Cardiac muscle cell (in vitro differentiated cells and primary cell): ENCODE data around the gene AJAP1. TPM values are rescaled to one million over a fixed set of nuclear protein-coding genes. Genes with fewer than 3 reads are reported as not detected.

Experiments used
- DNase-seq, 2 donors: peaks; one replicate each; pipeline versions ENCODE4 v3.0.0 to v3.0.0-alpha.2; 2010 to 2017; ENCODE audit warnings: low read depth in 1 of 2, low spot score in 1 of 2
- H3K27ac ChIP-seq: fragments of 200-600 bp; sonication (generic); 2 replicates; pipeline ENCODE4 v1.5.1; 2016
- H3K27me3 ChIP-seq: fragments of 200-600 bp; sonication (generic); 2 replicates; pipeline ENCODE4 v1.6.0; 2016; ENCODE audit warnings: control low read depth
- H3K36me3 ChIP-seq: fragments of 200-600 bp; sonication (generic); 2 replicates; pipeline ENCODE4 v1.5.1; 2016; ENCODE audit warnings: control low read depth
- H3K4me1 ChIP-seq: fragments of 200-600 bp; sonication (generic); 2 replicates; pipeline ENCODE4 v1.8.1; 2017; ENCODE audit warnings: low read depth, mild to moderate bottlenecking, mixed run types
- H3K4me3 ChIP-seq: fragments of 200-600 bp; sonication (generic); 2 replicates; pipeline ENCODE4 v1.5.1; 2016; ENCODE audit warnings: mild to moderate bottlenecking
- H3K9me3 ChIP-seq: fragments of 200-600 bp; sonication (generic); 2 replicates; pipeline ENCODE4 v1.5.1; 2017; ENCODE audit warnings: low read depth, mild to moderate bottlenecking, control low read depth
- polyA plus RNA-seq: library from polyadenylated mRNA; unstranded; fragments of >200 nt; fragmentation: Nextera tagmentation; extraction: Ambion mirVana; gene quantifications from 2 replicates; pipeline ENCODE4 v1.2.1, GENCODE V29; 2016
- total RNA-seq: library from RNA; depleted of rRNA; stranded (reverse); fragments of >200 nt; gene quantifications from 2 replicates; pipeline ENCODE4 v1.2.3, GENCODE V29; 2016
- TF ChIP-seq, protein P1 (sequence below): IDR thresholded peaks from 2 replicates; pipeline ENCODE4 v1.5.1; 2012; ENCODE audit warnings: low read depth, mild to moderate bottlenecking, low read length

The AJAP1 gene
- total and polyA plus RNA-seq, 2 experiments from 2014 or later, result not detected

DNA sequence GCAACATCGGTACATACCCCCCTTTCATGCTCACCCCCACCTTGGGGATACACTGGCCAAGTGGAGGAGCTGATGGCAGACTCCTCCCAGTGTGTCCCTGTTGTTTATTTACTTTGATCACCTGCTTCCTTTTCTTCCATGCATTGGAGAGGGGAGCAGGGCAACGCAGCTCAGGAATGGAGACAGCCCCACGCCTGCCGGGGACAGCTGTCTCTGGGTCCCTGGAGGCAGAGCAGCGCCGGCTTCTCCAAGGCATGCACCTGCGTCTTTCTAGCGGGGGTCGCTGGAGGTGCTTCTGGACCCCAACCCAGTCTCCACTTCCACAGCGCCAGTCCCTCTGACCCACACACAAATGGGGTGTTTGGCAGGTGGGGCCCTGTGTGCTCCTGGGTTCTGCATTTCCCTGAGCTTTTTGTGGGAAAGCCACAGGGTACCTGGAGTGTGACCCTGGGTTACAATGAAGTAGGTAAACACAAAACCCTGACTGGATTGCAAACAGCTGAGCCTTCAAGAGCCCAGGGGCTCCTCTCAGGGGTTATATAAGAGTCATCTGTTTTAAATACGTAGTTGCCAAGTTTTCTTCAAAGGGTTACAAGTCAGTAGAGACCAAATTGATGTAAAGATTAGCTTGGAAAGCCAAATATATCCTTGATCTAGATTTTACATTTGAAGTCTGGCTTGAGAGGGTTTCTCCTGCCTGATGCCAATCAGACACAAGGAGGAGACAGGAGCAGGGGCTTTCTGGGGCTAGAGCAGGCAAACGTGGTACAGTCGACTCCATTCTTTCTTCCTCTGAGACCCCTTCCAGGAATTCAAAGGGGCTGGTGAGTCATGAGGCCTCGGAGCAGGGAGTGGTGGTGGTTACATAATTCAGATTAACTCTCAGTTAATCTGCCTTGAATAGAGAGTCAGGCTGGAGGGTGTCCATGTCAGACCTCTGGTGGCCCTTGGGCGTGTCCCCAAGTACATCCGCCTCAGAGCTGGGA, 4.5 kb downstream of the AJAP1 start:
- H3K4me1 ChIP-seq, result no peaks in the 10 kb centered on the region
- no peaks in the 10 kb centered on the region for H3K36me3 ChIP-seq
- peaks cover 83% of the 10 kb centered on the region for H3K27me3 ChIP-seq
- no peak overlapping the region for H3K4me3 ChIP-seq
- DNase-seq, result no peak
- H3K27ac ChIP-seq, result no peak overlapping the region
- TF ChIP-seq, protein P1, sequence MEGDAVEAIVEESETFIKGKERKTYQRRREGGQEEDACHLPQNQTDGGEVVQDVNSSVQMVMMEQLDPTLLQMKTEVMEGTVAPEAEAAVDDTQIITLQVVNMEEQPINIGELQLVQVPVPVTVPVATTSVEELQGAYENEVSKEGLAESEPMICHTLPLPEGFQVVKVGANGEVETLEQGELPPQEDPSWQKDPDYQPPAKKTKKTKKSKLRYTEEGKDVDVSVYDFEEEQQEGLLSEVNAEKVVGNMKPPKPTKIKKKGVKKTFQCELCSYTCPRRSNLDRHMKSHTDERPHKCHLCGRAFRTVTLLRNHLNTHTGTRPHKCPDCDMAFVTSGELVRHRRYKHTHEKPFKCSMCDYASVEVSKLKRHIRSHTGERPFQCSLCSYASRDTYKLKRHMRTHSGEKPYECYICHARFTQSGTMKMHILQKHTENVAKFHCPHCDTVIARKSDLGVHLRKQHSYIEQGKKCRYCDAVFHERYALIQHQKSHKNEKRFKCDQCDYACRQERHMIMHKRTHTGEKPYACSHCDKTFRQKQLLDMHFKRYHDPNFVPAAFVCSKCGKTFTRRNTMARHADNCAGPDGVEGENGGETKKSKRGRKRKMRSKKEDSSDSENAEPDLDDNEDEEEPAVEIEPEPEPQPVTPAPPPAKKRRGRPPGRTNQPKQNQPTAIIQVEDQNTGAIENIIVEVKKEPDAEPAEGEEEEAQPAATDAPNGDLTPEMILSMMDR, result no peak
- H3K9me3 ChIP-seq, result no peaks in the 10 kb centered on the region

DNA sequence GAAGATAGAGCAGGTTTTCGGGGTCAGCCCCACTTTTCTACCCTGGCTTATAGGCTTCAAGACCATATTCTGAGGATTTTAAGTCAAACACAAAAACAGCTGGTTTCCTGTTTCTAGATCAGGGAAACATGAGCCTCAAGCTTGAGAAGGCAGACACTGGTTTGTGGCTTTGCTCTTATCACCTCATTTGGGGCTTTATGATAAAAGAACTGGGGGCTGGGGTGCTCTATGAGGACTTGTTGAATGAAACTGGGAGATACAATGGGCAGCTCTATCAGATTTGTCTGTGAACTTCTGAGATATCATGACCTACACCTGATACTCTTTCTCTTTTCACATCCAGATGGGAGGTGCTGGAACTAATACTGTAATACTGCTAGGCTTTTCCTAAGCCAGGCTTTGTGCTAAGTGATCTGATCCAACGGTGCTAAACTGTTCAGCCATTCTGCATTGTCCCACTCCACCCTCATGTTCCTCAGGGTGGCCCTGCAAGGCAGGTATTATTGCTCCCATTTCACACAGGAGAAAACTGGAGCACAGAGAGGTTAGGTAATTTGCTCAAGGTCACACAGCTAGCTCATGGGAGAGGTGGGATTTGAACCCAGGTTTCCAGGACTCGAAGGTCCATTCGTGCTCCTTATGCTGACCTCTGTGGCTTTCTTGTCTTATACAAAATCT, 6.6 kb downstream of the AJAP1 start:
- no peak for DNase-seq
- no peaks in the 10 kb centered on the region for H3K9me3 ChIP-seq
- H3K36me3 ChIP-seq, result no peaks in the 10 kb centered on the region
- H3K4me3 ChIP-seq, result no peak overlapping the region
- H3K4me1 ChIP-seq, result no peaks in the 10 kb centered on the region
- TF ChIP-seq, protein P1, result no peak
- no peak overlapping the region for H3K27ac ChIP-seq
- peaks cover 62% of the 10 kb centered on the region for H3K27me3 ChIP-seq

DNA sequence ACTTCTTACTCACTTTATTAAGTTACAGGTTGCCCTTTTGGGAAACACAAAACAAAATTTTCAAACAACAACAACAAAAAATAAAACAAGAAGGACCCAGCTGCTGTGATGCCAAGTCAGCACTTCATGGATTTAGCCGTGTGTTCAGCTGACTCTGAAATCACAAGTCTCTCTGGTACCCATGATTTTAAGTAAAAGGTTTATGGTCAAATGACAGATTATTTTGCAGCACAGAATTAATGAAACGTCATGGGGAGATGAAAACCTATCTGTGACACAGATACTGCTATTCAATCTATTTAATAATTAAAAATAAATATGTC, 7.1 kb downstream of the AJAP1 start:
- Histone ChIP-seq H3K36me3 (no peaks in the 10 kb centered on the region), H3K4me1 (no peaks in the 10 kb centered on the region), H3K27ac (no peak overlapping the region), H3K4me3 (no peak overlapping the region), H3K27me3 (peaks cover 57% of the 10 kb centered on the region), H3K9me3 (no peaks in the 10 kb centered on the region)
- TF ChIP-seq, protein P1, result no peak
- no peak for DNase-seq

- Histone ChIP-seq H3K36me3 (no peaks in the 10 kb centered on the region), H3K4me1 (no peaks in the 10 kb centered on the region), H3K9me3 (no peaks in the 10 kb centered on the region), H3K27ac (no peak overlapping the region), H3K4me3 (no peak overlapping the region), H3K27me3 (peaks cover 51% of the 10 kb centered on the region)
- TF ChIP-seq, protein P1, result no peak
- DNase-seq, result no peak
Observed at GRCh38 chr1:4662168-4662567, 7.8 kb downstream of the AJAP1 start.

DNA sequence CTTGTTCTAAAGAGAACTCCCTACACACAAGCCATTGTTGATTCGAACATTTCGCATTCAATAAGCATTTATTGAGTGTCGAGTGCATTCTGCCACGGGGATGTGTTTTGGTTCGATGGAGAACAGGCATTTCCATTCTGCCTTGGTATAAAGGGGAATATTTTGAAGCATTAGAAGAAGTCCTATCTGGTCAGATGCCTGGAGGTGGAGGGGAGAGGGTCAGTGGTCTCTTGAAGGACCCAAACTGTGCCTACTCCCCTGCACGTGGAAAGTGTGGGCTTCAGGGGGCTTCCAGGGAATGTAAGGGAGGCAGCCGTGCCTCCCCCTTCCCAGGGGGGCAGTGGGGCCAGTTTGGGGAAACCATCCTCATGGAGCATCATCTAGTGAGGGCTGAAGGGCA, 8.3 kb downstream of the AJAP1 start:
- Histone ChIP-seq H3K27ac (no peak overlapping the region), H3K4me3 (no peak overlapping the region), H3K9me3 (no peaks in the 10 kb centered on the region), H3K4me1 (no peaks in the 10 kb centered on the region), H3K27me3 (peaks cover 45% of the 10 kb centered on the region), H3K36me3 (no peaks in the 10 kb centered on the region)
- no peak for DNase-seq
- TF ChIP-seq, protein P1, result no peak
